ENCODE measurements around the gene RELA. TPM values are rescaled to one million over a fixed set of nuclear protein-coding genes. Genes with fewer than 3 reads are reported as not detected.
A peak's percentile ranks its signal among the peaks of the same experiment; 100 is the strongest.

Gene RELA
- total and polyA plus RNA-seq, 2 of the 13 experiments (the other 11 are each of a cell fraction or from before 2014, with no cell fraction given) = 21.4 to 40.5 TPM

GRCh38 chr11:65653229-65654225 lies 9.2 kb downstream of the RELA start (continued):
- no peak for TF ChIP-seq SOX6 (IDR thresholded peaks at IDR 0.05)
- TF ChIP-seq SOX6 (CRISPR knock-in tag; IDR thresholded peaks at IDR 0.05) = no peak; the same call in 1 of the 2 replicates
- TF ChIP-seq ZNF143 (CRISPR knock-in tag; IDR thresholded peaks at IDR 0.05) = no peak
- no peak for TF ChIP-seq AFF4 (CRISPR knock-in tag; IDR thresholded peaks at IDR 0.05)
- TF ChIP-seq PITX1 (CRISPR knock-in tag; IDR thresholded peaks at IDR 0.05) = peak; percentile 17; the same call in 1 of the 2 replicates
- no peak for TF ChIP-seq ZNF230 (CRISPR knock-in tag; IDR thresholded peaks at IDR 0.05)
- no peak for TF ChIP-seq GZF1 (CRISPR knock-in tag; IDR thresholded peaks at IDR 0.05)
- peak; percentile 2; the same call in 1 of the 2 replicates for TF ChIP-seq ZFY (CRISPR knock-in tag; IDR thresholded peaks at IDR 0.05)
- no peak for TF ChIP-seq RAD21 (CRISPR knock-in tag; IDR thresholded peaks at IDR 0.05)
- 0 out of 2 replicates have a peak, but pooled peaks have one; percentile 12 for TF ChIP-seq KAT8 (CRISPR knock-in tag; IDR thresholded peaks at IDR 0.05)
- no peak for TF ChIP-seq CREBL2 (CRISPR knock-in tag; IDR thresholded peaks at IDR 0.05; ENCODE audit: borderline replicate concordance)
- no peak for TF ChIP-seq MED1 (CRISPR knock-in tag; IDR thresholded peaks at IDR 0.05)
- TF ChIP-seq THRA (CRISPR knock-in tag; IDR thresholded peaks at IDR 0.05; ENCODE audit: borderline replicate concordance) = no peak
- 0 out of 2 replicates have a peak, but pooled peaks have one; percentile 0 for TF ChIP-seq DMTF1 (CRISPR knock-in tag; IDR thresholded peaks at IDR 0.05)
- TF ChIP-seq ZNF275 (CRISPR knock-in tag; IDR thresholded peaks at IDR 0.05; ENCODE audit: borderline replicate concordance) = no peak
- TF ChIP-seq ZNF562 (CRISPR knock-in tag; IDR thresholded peaks at IDR 0.05; ENCODE audit: borderline replicate concordance) = no peak
- no peak; the same call in 1 of the 2 replicates for TF ChIP-seq HMG20A (CRISPR knock-in tag; IDR thresholded peaks at IDR 0.05; ENCODE audit: borderline replicate concordance)
- no peak for TF ChIP-seq ZNF430 (CRISPR knock-in tag; IDR thresholded peaks at IDR 0.05)

Data from HepG2 (cell line).